HT-29 (cell line): Measurements from ENCODE around the gene SRRT. TPM values are rescaled to one million over a fixed set of nuclear protein-coding genes. Genes with fewer than 3 reads are reported as not detected.
A peak's percentile ranks its signal among the peaks of the same experiment; 100 is the strongest.

ENCODE experiments used
- DNase-seq: peaks from one replicate; pipeline ENCODE4 v3.0.0-alpha.2; 2015; ENCODE audit warnings: low spot score
- total RNA-seq: library from RNA; depleted of rRNA; stranded (reverse); fragments of >200 nt; shearing (Covaris generic); gene quantifications from 2 replicates; pipeline ENCODE4 v1.2.3, GENCODE V29; 2014; rRNA removed

Gene SRRT, protein sequence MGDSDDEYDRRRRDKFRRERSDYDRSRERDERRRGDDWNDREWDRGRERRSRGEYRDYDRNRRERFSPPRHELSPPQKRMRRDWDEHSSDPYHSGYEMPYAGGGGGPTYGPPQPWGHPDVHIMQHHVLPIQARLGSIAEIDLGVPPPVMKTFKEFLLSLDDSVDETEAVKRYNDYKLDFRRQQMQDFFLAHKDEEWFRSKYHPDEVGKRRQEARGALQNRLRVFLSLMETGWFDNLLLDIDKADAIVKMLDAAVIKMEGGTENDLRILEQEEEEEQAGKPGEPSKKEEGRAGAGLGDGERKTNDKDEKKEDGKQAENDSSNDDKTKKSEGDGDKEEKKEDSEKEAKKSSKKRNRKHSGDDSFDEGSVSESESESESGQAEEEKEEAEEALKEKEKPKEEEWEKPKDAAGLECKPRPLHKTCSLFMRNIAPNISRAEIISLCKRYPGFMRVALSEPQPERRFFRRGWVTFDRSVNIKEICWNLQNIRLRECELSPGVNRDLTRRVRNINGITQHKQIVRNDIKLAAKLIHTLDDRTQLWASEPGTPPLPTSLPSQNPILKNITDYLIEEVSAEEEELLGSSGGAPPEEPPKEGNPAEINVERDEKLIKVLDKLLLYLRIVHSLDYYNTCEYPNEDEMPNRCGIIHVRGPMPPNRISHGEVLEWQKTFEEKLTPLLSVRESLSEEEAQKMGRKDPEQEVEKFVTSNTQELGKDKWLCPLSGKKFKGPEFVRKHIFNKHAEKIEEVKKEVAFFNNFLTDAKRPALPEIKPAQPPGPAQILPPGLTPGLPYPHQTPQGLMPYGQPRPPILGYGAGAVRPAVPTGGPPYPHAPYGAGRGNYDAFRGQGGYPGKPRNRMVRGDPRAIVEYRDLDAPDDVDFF
- total RNA-seq = 211 and 222 TPM in 2 replicates

DNA sequence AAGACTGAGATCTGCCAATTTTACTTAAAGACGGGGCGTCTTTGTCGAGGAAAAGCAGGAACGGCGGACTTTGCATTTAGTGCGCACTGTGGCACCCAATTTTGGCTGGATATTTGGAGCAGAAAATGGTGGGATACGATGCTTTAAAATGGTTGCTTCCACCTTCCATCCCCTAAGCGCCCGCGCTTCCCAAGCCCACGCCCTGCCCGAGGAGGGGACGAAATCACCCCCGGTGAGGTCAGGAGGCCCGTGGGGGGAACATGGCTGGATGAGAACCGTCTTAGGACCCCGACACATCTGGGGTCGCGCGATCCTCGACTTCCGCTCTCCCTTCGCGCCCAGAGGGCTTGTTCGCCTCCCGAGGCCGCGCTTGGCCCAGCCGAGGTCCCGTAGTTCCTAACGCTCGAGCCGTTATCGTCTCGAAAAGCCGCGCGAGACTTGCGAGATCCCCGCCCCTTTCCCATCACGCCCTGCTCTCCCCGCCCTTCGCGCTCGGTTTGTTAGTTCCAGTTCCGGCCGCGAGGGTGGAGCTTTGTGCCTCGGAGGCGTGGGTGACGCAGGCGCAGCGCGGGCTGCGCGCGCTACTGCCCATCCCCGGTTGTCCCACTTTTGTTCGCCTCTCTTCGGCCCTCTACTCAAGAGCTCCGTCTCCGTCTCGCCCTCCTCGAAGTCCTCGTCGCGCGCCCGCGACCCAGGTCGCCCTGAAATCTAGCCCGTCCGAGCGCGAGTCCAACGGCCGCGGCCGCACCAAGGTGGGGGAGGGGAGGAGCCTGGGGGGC, at the start of gene SRRT:
Gene SRRT, plus strand, starts transcription at position 527 of the 779 bp plus-strand sequence. CDS start 488 bp downstream, outside the sequence.
- peak; percentile 99 for DNase-seq

- DNase-seq = peak; percentile 56
Measured at GRCh38 chr7:100825215-100825671, 49.7 kb upstream of the SRRT start.

DNA sequence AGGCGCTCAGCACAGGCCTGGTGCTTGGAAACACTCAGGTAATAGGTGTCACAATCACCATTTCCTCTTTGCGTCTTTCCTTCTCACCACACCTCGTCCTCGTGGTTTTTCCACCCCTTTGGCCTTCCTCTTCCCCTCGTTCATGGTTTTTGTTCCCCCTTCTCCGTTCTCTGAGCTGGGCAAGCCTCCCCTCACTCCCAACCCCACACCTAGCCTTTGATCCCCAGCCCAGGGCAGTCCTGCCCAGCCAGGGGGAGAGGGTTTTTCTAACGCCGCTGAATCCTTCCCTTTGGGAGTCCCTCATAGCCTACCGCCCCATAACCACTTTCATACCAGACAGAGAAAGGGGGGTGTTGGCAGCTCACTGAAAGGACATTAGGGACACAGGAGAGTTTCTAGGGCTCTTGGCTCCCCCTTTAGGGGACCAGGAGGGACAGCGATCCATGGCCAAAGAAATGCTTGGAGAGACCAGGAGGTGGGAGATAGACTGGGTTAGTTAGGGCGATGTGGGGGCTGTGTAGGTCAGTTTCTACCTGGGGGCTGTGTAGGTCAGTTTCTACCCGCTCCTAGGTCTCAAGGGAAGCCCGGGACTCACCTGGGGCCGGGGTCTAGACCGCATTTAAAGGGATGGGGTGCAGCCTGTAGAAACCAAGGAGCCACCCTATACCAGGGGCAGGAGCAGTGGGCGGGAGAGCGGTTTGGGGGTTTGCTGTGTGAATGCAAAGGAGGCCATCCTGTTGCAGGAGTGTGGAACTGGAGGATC, 49.0 kb upstream of the SRRT start:
- peak; percentile 86 for DNase-seq

- peak; percentile 40 for DNase-seq
Measured at GRCh38 chr7:100826514-100827329, 48.2 kb upstream of the SRRT start.

DNA sequence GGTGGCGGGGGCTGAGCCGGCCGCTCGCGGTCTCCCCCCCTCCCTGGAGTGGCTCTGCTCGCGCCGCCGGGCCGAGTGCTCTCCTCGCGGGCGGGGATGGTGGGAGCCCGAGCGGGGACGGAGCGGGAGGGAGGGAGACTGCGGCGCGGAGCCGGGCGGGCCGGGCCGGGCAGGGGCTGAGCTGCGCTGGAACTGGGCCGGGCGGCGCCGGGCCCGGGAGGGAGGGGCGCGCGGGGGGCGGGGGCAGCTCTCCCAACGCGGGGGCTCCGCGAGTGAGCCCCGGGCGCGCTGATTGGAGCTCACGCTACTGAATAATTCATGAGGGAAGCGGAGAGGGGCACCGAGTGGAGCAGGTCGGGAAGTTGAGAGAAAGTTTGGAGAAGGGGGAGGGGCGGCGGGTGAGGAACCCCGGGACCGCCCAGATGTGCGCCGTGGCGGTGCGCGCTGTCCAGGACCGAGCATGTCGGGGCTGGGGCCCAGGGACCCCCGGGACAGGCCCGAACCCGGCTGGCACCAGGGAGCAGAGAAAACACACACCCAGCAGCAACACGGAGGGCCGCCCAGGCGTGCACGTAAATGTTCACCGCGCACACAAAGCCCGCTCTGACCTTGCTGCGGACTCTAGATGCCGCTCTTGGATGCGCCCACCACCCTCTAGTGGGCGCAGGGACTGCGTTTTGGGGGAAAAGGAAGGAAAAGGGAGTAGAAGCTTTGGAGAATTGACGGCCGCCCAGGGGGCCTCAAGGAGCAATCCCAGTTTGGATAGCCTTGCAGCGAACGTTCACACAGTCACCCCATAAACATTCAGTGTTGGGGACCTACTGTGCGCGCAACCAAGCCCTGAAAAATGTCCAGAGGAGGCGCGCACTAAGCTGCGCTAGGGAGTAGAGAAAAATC, 47.3 kb upstream of the SRRT start, which contains the start of gene EPHB4:
Gene EPHB4, minus strand, starts transcription at position 194 of the 897 bp plus-strand sequence. CDS start 493 bp downstream, outside the sequence.
- DNase-seq = peak; percentile 77

DNA sequence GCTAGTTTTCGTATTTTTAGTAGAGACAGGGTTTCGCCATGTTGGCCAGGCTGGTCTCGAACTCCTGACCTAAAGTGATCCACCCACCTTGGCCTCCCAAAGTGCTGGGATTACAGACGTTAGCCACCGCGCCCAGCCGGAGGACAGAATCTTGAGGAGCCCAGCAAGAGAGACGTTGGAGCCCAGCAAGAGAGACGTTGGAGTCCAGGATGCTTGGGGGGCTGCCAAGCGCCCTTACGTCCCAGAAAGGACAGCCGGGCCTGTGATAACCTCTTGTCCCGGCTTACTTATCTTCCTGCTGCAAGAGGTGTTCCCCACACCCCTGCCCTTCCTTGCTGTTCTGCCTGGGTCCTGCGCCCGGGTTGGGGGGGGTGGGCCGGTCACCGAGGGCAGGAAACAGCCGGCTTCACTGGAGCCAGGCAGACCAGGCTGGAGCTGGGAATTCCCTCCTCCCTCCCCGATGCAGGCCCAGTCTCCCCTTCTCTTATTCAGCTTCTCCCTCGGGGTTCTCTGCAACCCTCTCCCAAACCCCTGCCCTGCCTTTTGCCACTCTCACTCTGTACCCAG, 45.7 kb upstream of the SRRT start:
- no peak for DNase-seq

- no peak for DNase-seq
Measured at GRCh38 chr7:100830396-100830795, 44.5 kb upstream of the SRRT start.

DNA sequence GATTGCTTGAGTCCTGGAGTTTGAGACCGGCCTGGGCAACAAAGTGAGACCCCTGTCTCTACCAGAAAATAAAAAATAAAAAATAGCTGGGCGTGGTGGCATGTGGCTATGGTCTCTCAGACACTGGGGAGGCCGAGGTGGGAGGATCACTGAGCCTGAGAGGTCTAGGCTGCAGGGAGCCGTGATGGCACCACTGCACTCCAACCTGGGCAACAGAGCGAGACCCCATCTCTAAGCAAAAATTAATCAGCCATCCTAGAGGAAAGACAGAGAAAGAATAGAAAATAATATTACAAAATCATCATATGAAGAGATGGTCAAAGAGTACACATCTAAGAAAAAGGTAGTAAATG, 42.6 kb upstream of the SRRT start:
- DNase-seq = no peak

DNA sequence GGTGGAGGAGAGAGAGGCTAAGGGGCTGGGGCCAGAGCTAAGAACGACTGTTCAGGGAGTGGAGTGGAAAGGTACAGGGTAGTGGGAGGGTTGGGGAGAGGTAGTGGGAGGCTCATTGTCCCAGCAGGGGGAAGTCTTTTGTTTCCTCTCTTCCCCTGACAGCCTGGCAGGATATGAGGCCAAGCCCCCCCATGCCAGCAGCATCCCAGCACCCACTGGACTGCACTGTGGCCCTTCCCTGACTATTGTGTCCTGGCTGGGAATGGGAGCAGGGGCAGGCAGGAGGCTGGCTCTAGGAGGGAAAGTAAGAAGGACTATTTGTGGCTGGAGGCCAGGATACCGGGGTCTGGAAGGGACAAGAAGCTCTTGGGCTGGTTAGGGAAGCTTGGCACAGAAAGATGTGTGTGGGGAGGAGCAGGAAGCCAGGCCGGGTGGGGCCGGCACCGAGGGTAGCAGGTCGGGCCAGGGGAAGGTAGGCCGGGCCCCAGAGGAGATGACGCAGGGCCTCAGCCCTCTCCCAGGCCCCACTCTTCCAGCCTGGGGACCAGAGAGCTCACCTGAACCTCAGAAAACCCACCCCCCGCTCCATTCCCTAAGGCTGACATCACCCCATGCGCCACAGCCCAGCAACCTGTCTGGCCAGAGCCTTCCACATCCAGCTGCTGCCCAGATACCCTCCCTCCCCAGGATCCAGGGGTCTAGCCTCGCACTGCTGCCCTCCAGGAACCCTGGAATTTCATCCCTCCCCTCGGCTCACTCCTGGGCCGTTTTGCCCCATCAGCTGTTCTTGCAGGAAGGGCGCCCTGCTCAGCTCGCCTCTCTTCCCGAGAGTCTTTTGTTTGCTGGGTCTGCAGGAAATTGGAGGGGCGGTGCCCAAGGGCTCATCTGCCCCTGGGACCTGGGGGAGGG, 38.7 kb upstream of the SRRT start:
- DNase-seq = peak; percentile 96

- DNase-seq = no peak
Measured at GRCh38 chr7:100836812-100837098, 38.1 kb upstream of the SRRT start.

- peak; percentile 95 for DNase-seq
Measured at GRCh38 chr7:100837099-100837836, 37.6 kb upstream of the SRRT start.

- no peak for DNase-seq
Measured at GRCh38 chr7:100839361-100839760, 35.5 kb upstream of the SRRT start.

GRCh38 chr7:100840470-100841100, 34.3 kb upstream of the SRRT start:
- no peak for DNase-seq

DNA sequence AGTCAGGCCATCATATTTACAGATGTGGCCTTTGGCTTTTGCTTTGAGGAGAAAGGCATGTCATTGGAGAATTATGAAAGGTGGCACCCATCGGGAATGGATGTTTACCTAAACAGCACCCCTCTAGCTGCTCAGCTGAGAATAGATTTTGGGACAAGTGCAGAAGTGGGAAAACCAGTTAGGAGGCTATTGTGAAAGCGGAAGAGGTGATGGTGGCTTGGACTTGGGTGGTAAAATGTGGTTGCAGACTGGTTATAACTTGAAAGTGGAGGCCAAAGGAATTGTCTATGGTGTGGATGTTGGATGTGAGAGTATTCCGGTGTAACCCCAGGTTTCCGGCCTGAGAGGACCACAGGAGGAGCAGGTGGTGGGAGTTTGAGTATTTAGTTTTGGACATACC, 27.5 kb upstream of the SRRT start:
- no peak for DNase-seq

- peak; percentile 94 for DNase-seq
Measured at GRCh38 chr7:100852048-100852872, 22.6 kb upstream of the SRRT start, which contains the start of gene SLC12A9. SLC12A9 (plus strand) TSS chr7:100852713; CDS start chr7:100854198, 1,485 bp downstream.
